ENCODE measurements around the gene SIK2. TPM values are rescaled to one million over a fixed set of nuclear protein-coding genes. Genes with fewer than 3 reads are reported as not detected.
A peak's percentile ranks its signal among the peaks of the same experiment; 100 is the strongest.
"Not testable (repeated sequence)": the region's sequence is repeated elsewhere in the genome, so short reads cannot be mapped to it uniquely, and the experiment has no call there.

The SIK2 gene
- total RNA-seq, 3 donors from 2014 or later: 5.9 to 8.3 (median 6.7) TPM

GRCh38 chr11:111644922-111645321, 42.7 kb downstream of the SIK2 start:
- DNase-seq: no peak
- Mint-ChIP-seq H3K36me3 (ENCODE audit: insufficient read depth) (peaks cover 16% of the 10 kb centered on the region), H3K4me3 (no peak overlapping the region), H3K27me3 (ENCODE audit: low read depth) (no peaks in the 10 kb centered on the region), H3K9me3 (no peaks in the 10 kb centered on the region), H3K4me1 (ENCODE audit: low read depth) (no peaks in the 10 kb centered on the region)
- no peak for ATAC-seq

GRCh38 chr11:111645657-111646316, 43.5 kb downstream of the SIK2 start:
- Mint-ChIP-seq H3K9me3 (no peaks in the 10 kb centered on the region), H3K4me1 (ENCODE audit: low read depth) (no peaks in the 10 kb centered on the region), H3K4me3 (no peak overlapping the region), H3K36me3 (ENCODE audit: insufficient read depth) (peaks cover 15% of the 10 kb centered on the region), H3K27me3 (ENCODE audit: low read depth) (no peaks in the 10 kb centered on the region)
- no peak for ATAC-seq
- no peak for DNase-seq

- DNase-seq; H3K4me3 Mint-ChIP-seq; H3K4me1 Mint-ChIP-seq (ENCODE audit: low read depth); H3K27me3 Mint-ChIP-seq (ENCODE audit: low read depth); H3K9me3 Mint-ChIP-seq; ATAC-seq: not testable (repeated sequence)
- H3K36me3 Mint-ChIP-seq (ENCODE audit: insufficient read depth): peaks cover 12% of the 10 kb centered on the region
These were observed 49.1 kb downstream of the SIK2 start for GRCh38 chr11:111651336-111651735.

DNA sequence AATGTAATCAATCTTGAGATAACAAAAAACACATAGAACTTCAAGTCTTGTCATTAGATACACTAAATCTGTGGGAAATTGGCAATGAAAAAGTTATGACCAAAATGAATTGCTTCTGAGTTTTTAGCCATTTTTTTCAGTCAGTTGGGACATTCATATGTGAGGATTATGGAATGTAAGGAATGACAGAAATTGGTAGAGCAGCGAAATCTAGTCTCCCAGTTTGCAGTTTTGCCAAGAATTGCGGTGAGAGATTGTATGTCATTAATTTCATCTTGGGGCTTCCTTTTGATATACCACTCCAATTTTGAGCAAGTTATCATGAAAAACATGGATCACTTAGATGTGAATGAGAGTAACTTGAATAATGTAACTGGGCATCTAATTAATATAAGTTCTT, 49.9 kb downstream of the SIK2 start:
- ATAC-seq (no peak), DNase-seq (no peak)
- H3K4me1 Mint-ChIP-seq (ENCODE audit: low read depth): peaks cover 4% of the 10 kb centered on the region
- no peaks in the 10 kb centered on the region for H3K9me3 Mint-ChIP-seq
- H3K27me3 Mint-ChIP-seq (ENCODE audit: low read depth): no peaks in the 10 kb centered on the region
- peaks cover 13% of the 10 kb centered on the region for H3K36me3 Mint-ChIP-seq (ENCODE audit: insufficient read depth)
- H3K4me3 Mint-ChIP-seq: no peak overlapping the region

GRCh38 chr11:111654601-111655000, 52.4 kb downstream of the SIK2 start:
- Mint-ChIP-seq H3K9me3 (no peaks in the 10 kb centered on the region), H3K4me1 (ENCODE audit: low read depth) (peaks cover 4% of the 10 kb centered on the region), H3K4me3 (no peak overlapping the region), H3K27me3 (ENCODE audit: low read depth) (no peaks in the 10 kb centered on the region), H3K36me3 (ENCODE audit: insufficient read depth) (peaks cover 13% of the 10 kb centered on the region)
- DNase-seq (no peak), ATAC-seq (peak in 1 of 2 donors; percentile 40)

GRCh38 chr11:111655924-111656323, 53.7 kb downstream of the SIK2 start:
- ATAC-seq: no peak
- Mint-ChIP-seq H3K36me3 (ENCODE audit: insufficient read depth) (peaks cover 15% of the 10 kb centered on the region), H3K4me1 (ENCODE audit: low read depth) (peaks cover 4% of the 10 kb centered on the region), H3K4me3 (no peak overlapping the region), H3K9me3 (no peaks in the 10 kb centered on the region), H3K27me3 (ENCODE audit: low read depth) (no peaks in the 10 kb centered on the region)
- no peak for DNase-seq

- not testable (repeated sequence) for H3K9me3 Mint-ChIP-seq; H3K27me3 Mint-ChIP-seq (ENCODE audit: low read depth); ATAC-seq; H3K4me1 Mint-ChIP-seq (ENCODE audit: low read depth); DNase-seq; H3K4me3 Mint-ChIP-seq
- peaks cover 24% of the 10 kb centered on the region for H3K36me3 Mint-ChIP-seq (ENCODE audit: insufficient read depth)
These were observed 55.7 kb downstream of the SIK2 start for GRCh38 chr11:111657905-111658304.

DNA sequence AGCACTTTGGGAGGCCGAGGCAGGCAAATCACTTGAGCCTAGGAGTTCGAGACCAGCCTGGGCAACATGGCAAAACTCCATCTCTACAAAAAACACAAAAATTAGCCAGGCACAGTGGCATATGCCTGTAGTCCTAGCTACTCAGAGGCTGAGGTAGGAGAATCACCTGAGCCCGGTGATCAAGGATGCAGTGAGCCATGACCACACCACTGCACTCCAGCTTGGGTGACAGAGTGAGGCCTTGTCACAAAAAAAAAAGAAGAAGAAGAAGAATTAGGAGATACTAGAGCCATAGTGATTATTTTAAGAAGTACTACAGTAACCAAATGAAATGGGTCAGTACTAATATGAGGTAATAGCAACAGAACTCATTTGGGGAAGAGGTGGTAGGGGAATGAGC, 56.2 kb downstream of the SIK2 start:
- H3K4me1 Mint-ChIP-seq (ENCODE audit: low read depth); ATAC-seq; H3K27me3 Mint-ChIP-seq (ENCODE audit: low read depth); DNase-seq; H3K4me3 Mint-ChIP-seq; H3K9me3 Mint-ChIP-seq: not testable (repeated sequence)
- peaks cover 20% of the 10 kb centered on the region for H3K36me3 Mint-ChIP-seq (ENCODE audit: insufficient read depth)

- Mint-ChIP-seq H3K4me1 (ENCODE audit: low read depth) (peaks cover 1% of the 10 kb centered on the region), H3K27me3 (ENCODE audit: low read depth) (no peaks in the 10 kb centered on the region), H3K9me3 (no peaks in the 10 kb centered on the region), H3K36me3 (ENCODE audit: insufficient read depth) (peaks cover 18% of the 10 kb centered on the region), H3K4me3 (no peak overlapping the region)
- ATAC-seq (no peak), DNase-seq (no peak)
These were observed 57.2 kb downstream of the SIK2 start for GRCh38 chr11:111659201-111660115.

DNA sequence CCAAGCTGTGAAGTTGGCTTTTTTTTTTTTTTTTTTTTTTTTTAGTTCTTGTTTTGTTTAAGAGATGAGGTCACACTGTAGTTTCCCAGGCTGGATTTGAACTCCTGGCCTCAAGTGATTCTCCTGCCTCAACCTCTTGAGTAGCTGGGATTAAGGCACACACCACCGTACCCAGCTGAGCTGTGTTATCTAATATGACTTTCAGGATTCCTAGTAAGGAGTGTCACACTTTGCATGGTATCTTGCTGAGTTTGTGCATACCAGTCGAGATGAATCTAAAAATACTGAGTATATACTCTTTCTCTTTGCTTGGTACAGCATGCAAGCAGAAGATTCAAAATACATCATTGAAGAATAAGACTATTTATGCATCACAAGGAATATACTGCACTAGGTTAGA, 58.6 kb downstream of the SIK2 start:
- H3K36me3 Mint-ChIP-seq (ENCODE audit: insufficient read depth): peaks cover 19% of the 10 kb centered on the region
- no peaks in the 10 kb centered on the region for H3K9me3 Mint-ChIP-seq
- no peaks in the 10 kb centered on the region for H3K4me1 Mint-ChIP-seq (ENCODE audit: low read depth)
- H3K27me3 Mint-ChIP-seq (ENCODE audit: low read depth): no peaks in the 10 kb centered on the region
- DNase-seq (no peak), ATAC-seq (no peak)
- no peak overlapping the region for H3K4me3 Mint-ChIP-seq

- Mint-ChIP-seq H3K4me1 (ENCODE audit: low read depth) (no peaks in the 10 kb centered on the region), H3K27me3 (ENCODE audit: low read depth) (no peaks in the 10 kb centered on the region), H3K36me3 (ENCODE audit: insufficient read depth) (peaks cover 16% of the 10 kb centered on the region), H3K9me3 (no peaks in the 10 kb centered on the region), H3K4me3 (no peak overlapping the region)
- ATAC-seq (no peak), DNase-seq (no peak)
These were observed 61.6 kb downstream of the SIK2 start for GRCh38 chr11:111663820-111664219.

GRCh38 chr11:111665777-111666176, 63.5 kb downstream of the SIK2 start:
- H3K36me3 Mint-ChIP-seq (ENCODE audit: insufficient read depth): peaks cover 15% of the 10 kb centered on the region
- H3K27me3 Mint-ChIP-seq (ENCODE audit: low read depth): no peaks in the 10 kb centered on the region
- H3K4me1 Mint-ChIP-seq (ENCODE audit: low read depth): no peaks in the 10 kb centered on the region
- H3K9me3 Mint-ChIP-seq: no peaks in the 10 kb centered on the region
- H3K4me3 Mint-ChIP-seq: no peak overlapping the region
- ATAC-seq: no peak
- no peak for DNase-seq

GRCh38 chr11:111668980-111669379, 66.7 kb downstream of the SIK2 start:
- DNase-seq: no peak
- Mint-ChIP-seq H3K36me3 (ENCODE audit: insufficient read depth) (peaks cover 20% of the 10 kb centered on the region), H3K4me3 (no peak overlapping the region), H3K9me3 (no peaks in the 10 kb centered on the region), H3K4me1 (ENCODE audit: low read depth) (no peaks in the 10 kb centered on the region), H3K27me3 (ENCODE audit: low read depth) (no peaks in the 10 kb centered on the region)
- no peak for ATAC-seq

GRCh38 chr11:111671383-111671782, 69.1 kb downstream of the SIK2 start:
- no peak for ATAC-seq
- Mint-ChIP-seq H3K36me3 (ENCODE audit: insufficient read depth) (peaks cover 32% of the 10 kb centered on the region), H3K4me1 (ENCODE audit: low read depth) (no peaks in the 10 kb centered on the region)

DNA sequence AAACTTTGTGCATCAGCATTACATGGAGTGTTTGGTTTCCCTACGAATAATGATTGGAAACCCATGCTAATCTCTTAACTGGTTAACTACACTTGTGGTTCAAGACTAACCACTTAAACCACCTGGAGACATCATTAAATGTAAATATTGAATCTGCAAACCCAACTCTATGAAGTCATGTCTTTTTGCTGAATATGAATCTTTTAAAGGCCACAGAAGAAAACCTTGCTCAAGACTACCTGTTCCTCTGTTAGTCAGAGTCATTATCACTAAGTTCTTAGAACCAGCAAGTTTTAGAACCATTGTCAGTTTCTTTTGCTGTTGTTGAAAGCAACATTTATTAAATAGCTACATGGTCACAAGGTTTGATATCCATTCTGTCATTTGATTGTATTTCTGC, 70.7 kb downstream of the SIK2 start:
- Mint-ChIP-seq H3K4me1 (ENCODE audit: low read depth) (no peaks in the 10 kb centered on the region), H3K9me3 (no peaks in the 10 kb centered on the region), H3K36me3 (ENCODE audit: insufficient read depth) (peaks cover 32% of the 10 kb centered on the region), H3K27me3 (ENCODE audit: low read depth) (no peaks in the 10 kb centered on the region), H3K4me3 (no peak overlapping the region)
- DNase-seq: no peak
- no peak for ATAC-seq

More at GRCh38 chr11:111671383-111671782, 69.1 kb downstream of the SIK2 start:
- Mint-ChIP-seq H3K9me3 (no peaks in the 10 kb centered on the region), H3K27me3 (ENCODE audit: low read depth) (no peaks in the 10 kb centered on the region), H3K4me3 (no peak overlapping the region)
- no peak for DNase-seq

Measured in activated T-cell treated with anti-CD3 and anti-CD28 coated beads, Interleukin-2, amount 50 U/mL, for 4 hours (primary cell).